K562 (cell line): ENCODE results near the gene ASMTL. TPM values are rescaled to one million over a fixed set of nuclear protein-coding genes. Genes with fewer than 3 reads are reported as not detected.

Source experiments
- CHD7 ChIP-seq: fragments of 200-600 bp; sonication (generic); IDR thresholded peaks from one replicate; pipeline ENCODE4 v1.6.1; 2012; ENCODE audit warnings: mild to moderate bottlenecking, low read depth, low read length, inconsistent platforms
- GATAD2B ChIP-seq: fragments of 450-650 bp; IDR thresholded peaks from 2 replicates; pipeline ENCODE4 v1.6.1; 2017; ENCODE audit warnings: mild to moderate bottlenecking, borderline replicate concordance
- NFATC3 ChIP-seq: fragments of 450-650 bp; IDR thresholded peaks from 2 replicates; pipeline ENCODE4 v1.6.1; 2017; ENCODE audit warnings: mild to moderate bottlenecking
- TARDBP ChIP-seq: fragments of 450-650 bp; IDR thresholded peaks from 2 replicates; pipeline ENCODE4 v1.6.1; 2016
- TEAD1 ChIP-seq, 2 experiments: fragments of 450-650 bp in 1 of 2; sonication (generic) in 1 of 2; formaldehyde crosslinking; IDR thresholded peaks; 2 replicates each; pipeline versions ENCODE4 v1.4.0 to v1.8.0; 2020 to 2022; ENCODE audit warnings: mild to moderate bottlenecking in 2 of 2, missing genetic modification reagents in 1 of 2
- ZNF407 ChIP-seq: fragments of 450-650 bp; IDR thresholded peaks from 2 replicates; pipeline ENCODE4 v1.6.1; 2016; ENCODE audit warnings: low read depth
- ZNF507 ChIP-seq: conservative IDR thresholded peaks from 2 replicates; pipeline ENCODE4 v1.6.1; 2017; ENCODE audit warnings: missing genetic modification characterization, missing compliant biosample characterization
- polyA plus RNA-seq, 8 experiments: library from polyadenylated mRNA; depleted of rRNA in 4 of 8; stranded (reverse) in 5 of 8; unstranded in 3 of 8; fragments of >200 nt; fragmentation: Nextera tagmentation in 2 of 8; fragmentation: Illumina TruSeq in 1 of 8; extraction: Ambion mirVana in 2 of 8; extraction: Trizol in 1 of 8; gene quantifications; 2 replicates each; pipeline versions ENCODE4 v1.2.1 to v1.2.3, GENCODE V29; 2011 to 2014; ENCODE audit warnings: inconsistent platforms in 1 of 8, missing spikeins in 1 of 8
- total RNA-seq, 7 experiments: library from RNA; depleted of rRNA in 6 of 7; stranded (reverse); fragments of >200 nt in 6 of 7; fragmentation: Illumina TruSeq in 2 of 7; extraction: Trizol in 2 of 7; gene quantifications; 2 replicates each; pipeline versions ENCODE4 v1.2.1 to v1.2.3, GENCODE V29; 2011 to 2021; ENCODE audit warnings: low replicate concordance in 1 of 7

The ASMTL gene
- total and polyA plus RNA-seq, 9 of the 15 experiments (the other 6 are each of a cell fraction or from before 2014, with no cell fraction given), result 0.56 to 20.6 (median 7.6) TPM

GRCh38 chrX:1452516-1453394 lies at the start of gene ASMTL (continued):
- TF ChIP-seq CHD7, result no peak
- TF ChIP-seq ZNF507 (tag), result no peak
- TF ChIP-seq NFATC3, result no peak
- TF ChIP-seq TEAD1 (CRISPR knock-in tag; IDR thresholded peaks at IDR 0.05), result no peak
- TF ChIP-seq GATAD2B, result no peak
- TF ChIP-seq ZNF407, result no peak
- no peak for TF ChIP-seq TARDBP
